HG02943 (cell line): ENCODE results near the gene MRPS34.

Experiments used
- ATAC-seq: cut with Tn5 transposase; IDR thresholded peaks from one replicate; pipeline ENCODE4 v1.9.1; 2021; ENCODE audit warnings: mild to moderate bottlenecking, low read depth, moderate library complexity; ENCODE audit not compliant: unreplicated experiment

The MRPS34 gene

GRCh38 chr16:1794908-1795666, 22.2 kb upstream of the MRPS34 start:
- no peak for ATAC-seq

DNA sequence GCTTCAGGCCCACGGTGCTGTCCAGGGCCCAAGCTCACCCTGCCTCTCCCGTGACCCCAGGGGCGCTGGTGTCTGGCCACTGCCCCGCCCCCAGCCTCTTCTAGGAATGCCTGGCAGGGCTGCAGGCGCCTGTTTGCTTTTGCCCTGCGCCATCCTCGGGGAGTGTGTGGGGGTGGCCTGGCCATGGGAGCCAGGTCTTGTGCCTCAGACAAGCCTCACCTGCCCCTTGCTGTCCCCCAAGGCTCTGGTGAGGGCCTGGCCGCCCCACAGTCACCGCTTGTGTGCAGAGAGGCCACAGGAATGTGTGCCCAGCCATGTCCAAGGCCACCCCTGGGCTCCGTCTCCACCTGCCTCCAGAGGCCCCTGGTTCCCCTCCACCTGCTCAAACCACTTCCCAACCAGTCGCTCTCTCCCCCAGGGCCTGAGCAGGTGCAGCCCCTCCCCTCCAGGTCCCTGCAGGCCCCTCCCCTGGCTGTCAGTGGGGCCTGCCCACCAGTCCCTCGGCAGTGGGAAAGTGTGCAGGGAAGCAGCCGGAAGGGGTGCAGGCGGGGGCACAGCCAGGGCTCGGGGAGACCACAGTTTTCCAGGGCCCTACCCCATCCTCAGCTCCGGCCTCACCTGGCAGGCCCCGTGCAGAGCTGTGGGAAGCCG, 21.4 kb upstream of the MRPS34 start:
- no peak for ATAC-seq

GRCh38 chr16:1793578-1794220, 20.8 kb upstream of the MRPS34 start, which contains the start of gene IGFALS:
IGFALS (minus strand) TSS chr16:1793705; CDS start chr16:1793652, 53 bp downstream.
- ATAC-seq: no peak

DNA sequence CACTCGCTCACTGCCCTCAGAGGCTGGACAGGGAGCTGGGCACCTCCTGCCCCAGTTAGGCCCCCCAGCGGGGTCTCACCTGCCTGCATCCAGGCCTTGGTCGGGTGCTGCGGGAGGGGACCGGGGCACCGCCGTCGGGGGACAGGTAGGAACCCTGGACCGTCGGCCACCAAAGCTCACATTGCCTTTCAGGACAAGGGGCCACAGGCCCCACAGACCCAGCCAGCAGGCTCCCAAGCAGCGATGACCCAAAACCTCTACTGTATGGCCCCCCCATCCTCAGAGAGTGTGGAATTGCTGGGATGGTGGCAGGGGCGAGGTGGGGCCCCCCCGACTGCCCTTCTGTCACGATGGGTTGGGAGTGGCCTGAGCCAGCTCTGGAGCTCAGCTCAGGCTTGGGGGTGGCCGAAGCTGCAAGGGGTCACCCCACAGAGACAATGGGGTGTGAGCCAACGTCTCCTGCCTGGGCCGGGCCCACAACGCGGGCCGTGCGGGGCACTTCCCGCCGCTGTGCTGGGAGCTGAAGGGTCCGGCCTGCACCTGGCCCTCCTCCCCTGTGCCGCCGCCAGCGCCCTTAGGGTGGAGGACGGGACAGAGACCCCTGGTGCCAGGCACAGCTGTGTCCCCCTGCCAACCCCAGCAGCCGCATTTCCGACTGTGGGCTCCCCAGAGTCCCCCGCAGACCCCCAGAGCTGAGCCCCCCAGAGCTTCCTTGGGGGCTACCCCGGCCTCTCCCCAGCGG, 20.1 kb upstream of the MRPS34 start:
- no peak for ATAC-seq

DNA sequence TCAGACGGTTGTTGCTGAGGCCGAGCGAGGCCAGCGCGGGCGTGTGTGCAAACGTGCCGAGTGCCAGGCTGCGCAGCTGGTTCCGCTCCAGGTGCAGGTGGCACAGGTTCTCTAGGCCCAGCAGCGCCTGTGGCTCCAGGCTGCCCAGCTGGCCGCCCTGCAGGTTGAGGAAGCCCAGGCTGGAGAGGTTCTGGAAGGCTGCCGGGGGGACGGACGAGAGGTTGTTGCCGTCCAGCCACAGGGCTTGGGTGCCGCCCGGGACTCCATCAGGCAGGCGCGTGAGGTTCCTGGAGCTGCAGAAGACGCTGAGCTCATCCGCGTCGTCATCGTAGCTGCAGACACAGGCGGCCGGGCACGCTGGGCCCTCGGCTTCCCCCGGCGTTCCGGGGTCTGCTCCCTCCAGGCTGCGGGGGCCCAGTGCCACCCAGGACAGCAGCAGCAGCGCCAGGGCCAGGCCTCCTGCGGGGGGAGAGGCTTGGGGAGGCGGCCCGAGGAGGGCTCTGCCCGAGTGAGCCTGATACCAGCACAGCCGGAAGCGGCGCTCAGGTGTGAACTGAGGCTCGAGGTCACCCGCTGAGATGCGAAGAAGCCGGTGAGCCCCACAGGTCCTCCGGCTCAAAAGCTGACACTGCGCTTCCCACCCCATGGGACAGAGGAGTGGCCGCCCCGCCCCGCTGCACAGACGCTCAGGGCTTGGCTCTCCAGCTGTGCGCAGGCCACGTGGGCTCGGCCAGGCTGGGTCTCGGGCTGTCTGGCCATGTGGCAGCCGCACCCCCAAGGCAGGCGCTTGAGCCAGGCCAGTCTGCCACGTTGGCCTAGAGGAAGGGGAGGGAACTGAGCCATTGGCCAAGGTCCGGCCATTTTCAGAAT, 19.2 kb upstream of the MRPS34 start:
- ATAC-seq: no peak

DNA sequence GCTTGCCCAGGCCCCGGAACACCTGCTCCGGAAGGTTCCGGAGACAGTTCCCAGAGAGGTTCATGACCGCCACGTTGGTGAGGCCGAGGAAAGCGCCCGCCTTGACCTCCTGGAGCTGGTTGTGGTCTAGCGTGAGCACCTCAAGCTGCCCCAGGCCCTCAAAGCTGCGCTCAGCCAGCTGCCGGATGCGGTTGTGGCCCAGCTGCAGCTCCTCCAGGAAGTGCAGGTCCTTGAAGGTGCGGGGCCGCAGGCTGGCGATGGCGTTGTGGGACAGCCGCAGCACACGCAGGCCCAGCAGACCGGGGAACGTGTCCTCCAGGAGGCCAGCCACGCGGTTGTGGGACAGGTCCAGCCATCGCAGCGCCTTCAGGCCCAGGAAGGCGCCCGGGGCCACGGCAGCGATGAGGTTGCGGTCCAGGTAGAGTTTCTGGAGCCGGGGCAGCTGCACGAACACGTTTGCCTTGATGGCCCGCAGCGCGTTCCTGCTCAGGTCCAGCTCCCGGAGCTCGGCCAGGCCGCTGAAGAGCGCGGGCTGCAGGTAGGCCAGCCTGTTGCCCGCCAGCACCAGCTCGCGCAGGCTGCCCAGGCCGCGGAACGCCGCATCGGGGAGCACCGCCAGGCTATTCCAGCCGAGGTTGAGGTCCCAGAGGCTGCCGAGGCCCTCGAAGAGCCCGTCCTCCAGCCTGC, 18.5 kb upstream of the MRPS34 start:
- no peak for ATAC-seq

DNA sequence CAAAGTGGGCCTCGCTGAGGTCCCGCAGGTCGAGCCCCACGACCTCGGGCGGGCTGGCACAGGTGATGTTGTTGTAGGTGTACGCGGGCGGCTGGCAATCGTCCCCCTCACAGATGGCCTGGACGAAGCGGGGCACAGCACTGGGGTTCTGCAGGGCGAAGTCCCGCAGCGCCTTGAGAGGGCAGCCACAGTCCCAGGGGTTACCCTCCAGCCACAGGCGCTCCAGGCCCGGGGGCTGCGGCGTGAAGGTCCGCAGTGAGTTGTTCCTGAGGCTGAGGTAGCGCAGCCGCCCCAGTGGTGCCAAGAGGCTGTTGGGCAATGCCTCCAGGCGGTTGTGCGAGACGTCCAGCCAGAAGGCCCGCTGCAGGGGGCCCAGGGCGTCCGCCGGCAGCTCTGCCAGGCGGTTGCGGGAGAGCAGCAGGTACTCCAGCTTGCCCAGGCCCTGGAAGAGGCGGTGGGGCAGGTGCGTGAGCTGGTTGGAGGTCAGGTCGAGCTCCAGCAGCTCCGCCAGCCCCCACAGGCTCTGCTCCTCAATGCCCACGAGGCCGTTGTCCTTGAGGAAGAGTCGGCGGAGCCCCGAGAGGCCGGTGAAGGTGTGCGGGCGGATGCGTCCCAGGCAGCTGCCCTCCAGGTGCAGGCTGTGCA, 17.8 kb upstream of the MRPS34 start:
- no peak for ATAC-seq

GRCh38 chr16:1790261-1790610, 17.3 kb upstream of the MRPS34 start:
- ATAC-seq: no peak

DNA sequence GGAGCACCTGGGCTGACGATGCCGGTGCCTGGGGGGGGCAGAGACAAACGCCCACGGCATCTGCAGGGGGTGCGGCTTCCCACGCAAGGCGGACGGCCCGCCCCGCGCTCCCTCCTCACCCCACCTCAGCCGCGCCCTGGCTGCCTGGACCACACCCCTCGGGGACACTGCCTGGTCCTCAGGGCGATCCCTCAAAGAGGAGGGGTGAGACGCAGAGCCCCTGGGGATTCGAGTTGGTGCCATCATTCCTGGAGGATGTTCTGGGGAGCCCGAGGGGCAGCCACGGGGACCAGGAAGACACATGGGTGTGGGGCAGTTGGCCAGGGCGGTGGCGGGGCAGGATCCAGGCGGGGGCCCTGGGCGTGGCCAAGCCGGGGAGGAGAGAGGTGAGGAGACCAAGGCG, 16.7 kb upstream of the MRPS34 start:
- ATAC-seq: no peak

DNA sequence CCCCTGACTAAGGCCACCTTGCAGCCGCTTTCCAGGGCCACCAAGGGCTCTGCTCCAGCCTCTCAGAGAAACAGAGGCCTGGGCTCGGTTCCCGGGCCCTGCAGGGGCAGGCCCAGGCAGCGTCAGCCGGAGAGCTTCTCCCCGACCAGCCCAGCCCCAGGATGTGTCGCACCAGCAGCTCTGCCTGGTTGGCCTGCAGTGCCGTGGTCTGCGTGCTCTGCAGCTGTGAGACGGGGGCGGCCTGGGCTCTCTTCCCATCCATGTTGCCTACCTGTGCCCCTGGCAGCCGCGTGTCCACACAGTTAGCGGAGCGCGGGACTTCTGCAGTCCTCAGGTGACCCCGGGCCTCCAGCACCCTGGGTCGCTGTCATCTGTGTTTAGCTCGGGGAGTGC, 15.8 kb upstream of the MRPS34 start:
- no peak for ATAC-seq

DNA sequence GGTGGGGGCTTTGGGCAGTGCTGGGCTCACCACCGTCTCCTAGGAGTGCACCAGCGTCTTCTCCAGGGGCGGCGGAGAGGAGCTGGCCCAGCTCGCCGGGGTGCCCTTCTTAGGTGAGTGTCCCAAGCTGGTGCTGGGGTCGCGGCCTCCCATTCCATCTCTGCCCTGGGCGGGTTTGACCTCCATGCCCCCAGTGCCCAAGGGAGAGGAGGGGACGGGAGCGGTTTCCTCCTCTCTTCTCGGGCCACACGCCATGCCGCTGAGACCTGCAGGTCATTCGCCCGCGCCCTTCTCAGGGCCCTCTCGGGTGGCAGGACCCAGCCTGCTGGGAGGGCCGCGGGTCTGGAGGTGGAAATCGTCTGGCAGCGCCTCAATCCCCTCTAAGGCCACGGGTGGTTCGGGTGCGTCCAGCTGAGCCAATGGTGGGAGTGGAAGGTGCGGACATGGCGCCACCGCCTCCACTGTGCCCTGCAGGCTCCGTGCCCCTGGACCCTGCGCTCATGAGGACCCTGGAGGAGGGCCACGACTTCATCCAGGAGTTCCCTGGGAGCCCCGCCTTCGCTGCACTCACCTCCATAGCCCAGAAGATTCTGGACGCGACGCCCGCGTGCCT, 15.3 kb upstream of the MRPS34 start:
- ATAC-seq: no peak

- no peak for ATAC-seq
These were observed 14.6 kb upstream of the MRPS34 start for GRCh38 chr16:1787322-1788094.

DNA sequence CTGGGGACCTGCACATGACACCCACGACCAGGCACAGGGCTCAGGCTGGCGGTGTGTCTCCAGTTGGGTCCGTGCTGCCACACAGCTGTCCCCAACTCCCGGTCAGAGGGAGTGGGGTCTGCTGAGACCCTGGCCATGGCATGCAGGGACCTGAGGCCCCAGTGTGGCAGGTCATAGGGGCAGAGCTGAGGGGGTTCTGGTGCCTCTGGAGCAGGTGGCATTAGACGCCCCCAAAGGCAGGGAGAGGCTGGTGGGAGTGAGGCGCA, 14.1 kb upstream of the MRPS34 start:
- no peak for ATAC-seq

- no peak for ATAC-seq
These were observed 13.5 kb upstream of the MRPS34 start for GRCh38 chr16:1786242-1787055.

- no peak for ATAC-seq
These were observed 12.9 kb upstream of the MRPS34 start for GRCh38 chr16:1785846-1786170.

DNA sequence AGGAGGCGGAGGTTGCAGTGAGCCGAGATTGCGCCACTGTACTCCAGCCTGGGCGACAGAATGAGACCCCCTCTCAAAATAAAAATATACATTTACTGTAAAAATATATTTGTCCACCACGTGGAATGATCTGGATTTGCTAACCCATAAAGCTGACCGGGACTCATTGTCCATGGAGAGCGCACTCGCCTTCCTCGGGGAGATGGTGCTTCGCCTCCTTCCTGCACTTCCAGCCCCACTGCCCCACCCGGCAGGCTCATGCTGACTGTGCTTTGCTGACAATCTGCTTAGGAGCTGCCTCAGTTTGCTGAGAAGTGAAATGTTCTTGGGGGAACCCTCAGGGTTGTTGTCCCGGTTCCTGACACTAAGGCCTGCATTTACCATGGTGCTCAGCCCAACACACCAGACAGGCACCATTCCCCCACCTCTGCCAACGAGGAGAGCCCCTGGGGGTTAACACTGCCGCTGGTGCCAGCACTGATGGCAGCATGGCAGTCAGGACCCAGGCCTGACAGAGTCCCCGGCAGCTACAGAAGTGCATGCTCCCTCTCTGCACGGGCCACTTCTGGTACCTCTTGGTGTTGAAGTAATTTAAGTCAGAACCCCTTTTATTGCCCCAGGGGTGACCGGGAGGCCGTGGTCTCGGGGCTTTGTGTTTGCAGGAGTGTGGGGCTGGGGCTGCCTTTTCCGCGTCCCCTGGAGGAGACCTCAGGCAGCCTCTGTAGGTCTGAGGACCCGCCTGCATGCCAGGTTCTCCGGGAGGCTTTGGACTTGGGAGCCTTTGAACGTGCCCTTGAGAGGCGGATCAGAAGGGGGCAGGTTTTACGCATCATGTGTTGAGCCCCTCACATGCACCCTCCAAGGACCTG, 12.3 kb upstream of the MRPS34 start:
- ATAC-seq: no peak
